HG03439 (cell line): ENCODE data around the gene LCE3D.
"Not testable (repeated sequence)": the region's sequence is repeated elsewhere in the genome, so short reads cannot be mapped to it uniquely, and the experiment has no call there.

Source experiments
- ATAC-seq: cut with Tn5 transposase; IDR thresholded peaks from one replicate; pipeline ENCODE4 v1.9.1; 2021; ENCODE audit warnings: mild to moderate bottlenecking, moderate library complexity; ENCODE audit not compliant: unreplicated experiment

Gene LCE3D, protein sequence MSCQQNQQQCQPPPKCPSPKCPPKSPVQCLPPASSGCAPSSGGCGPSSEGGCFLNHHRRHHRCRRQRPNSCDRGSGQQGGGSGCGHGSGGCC

DNA sequence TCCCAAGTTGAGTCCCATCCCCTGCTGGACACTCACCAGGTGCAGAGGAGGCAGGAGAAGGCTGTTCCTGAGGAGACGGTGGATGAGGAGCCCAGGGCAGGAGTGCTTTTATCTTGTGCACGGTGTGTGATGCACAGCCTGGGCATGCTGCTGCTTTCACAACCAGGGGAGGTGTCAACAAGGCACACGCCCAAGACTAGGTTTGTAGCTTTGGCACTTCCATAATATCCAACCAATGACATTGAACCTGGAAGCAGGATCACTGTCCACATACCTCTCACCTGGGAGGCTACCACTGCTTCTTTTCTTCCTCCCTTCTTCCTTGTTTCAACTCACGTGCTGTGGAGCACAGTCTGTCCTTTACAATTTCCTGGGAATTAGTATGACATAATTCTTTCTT, at the start of gene LCE3D:
TSS of gene LCE3D (minus strand) at position 84 of the 400 bp plus-strand sequence. CDS start 580 bp downstream, outside the sequence.
- no peak for ATAC-seq

GRCh38 chr1:152626744-152627143, 46.4 kb upstream of the LCE3D start:
- ATAC-seq: no peak

DNA sequence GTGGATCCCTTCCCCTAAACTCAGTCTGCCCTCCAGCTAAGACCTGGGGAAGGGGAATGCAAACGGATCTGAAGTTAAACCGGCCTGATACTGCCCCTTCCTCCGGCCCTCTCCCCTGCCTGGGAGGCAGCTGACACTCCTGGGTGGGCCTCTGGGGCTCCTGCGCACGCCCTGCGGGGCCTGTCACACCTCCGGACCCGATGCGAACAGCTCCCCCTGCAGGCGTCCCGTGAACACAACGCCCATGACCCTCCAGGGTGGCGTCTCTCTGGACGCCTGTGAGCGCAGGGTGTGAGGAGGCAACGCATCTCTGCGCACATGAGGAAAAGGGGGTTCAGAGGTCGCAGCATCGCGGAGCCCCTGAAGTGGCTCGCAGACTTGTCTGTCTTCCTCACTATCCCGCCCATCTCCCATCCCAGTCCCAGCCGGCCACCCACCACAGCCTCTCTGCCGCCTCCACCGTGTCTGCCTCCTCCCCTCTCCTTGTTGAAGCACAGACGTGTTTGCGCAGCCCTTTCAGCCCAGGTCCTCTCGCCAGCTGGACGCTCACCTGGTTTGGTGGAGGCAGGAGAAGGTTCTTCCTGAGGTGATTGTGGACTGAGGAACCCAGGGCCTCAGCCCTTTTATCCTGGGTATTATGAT, 43.0 kb upstream of the LCE3D start:
- no peak for ATAC-seq

DNA sequence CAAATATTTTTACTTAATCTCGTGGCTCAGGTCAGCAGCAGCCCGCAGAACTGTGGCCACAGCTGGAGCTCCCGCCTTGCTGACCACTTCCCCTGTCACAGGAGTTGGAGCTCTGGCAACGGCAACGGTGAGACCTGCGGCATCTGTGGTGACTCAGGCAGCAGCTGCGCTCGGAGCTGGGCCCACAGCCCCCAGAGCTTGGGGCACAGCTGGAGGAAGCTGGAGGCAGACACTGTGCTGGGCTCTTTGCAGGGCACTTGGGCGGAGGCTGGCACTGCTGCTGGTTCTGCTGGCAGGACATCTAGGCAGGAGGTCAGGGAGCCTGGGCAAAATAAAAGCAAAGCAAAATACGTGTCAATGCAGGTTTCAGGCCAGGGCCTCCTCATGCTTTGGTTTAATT, 42.5 kb upstream of the LCE3D start, which contains the start of gene LCE3A:
TSS of gene LCE3A (minus strand) at position 301 of the 400 bp plus-strand sequence. CDS start at position 301, 0 bp downstream.
- ATAC-seq: no peak

- no peak for ATAC-seq
Observed at GRCh38 chr1:152621993-152622392, 41.7 kb upstream of the LCE3D start.

DNA sequence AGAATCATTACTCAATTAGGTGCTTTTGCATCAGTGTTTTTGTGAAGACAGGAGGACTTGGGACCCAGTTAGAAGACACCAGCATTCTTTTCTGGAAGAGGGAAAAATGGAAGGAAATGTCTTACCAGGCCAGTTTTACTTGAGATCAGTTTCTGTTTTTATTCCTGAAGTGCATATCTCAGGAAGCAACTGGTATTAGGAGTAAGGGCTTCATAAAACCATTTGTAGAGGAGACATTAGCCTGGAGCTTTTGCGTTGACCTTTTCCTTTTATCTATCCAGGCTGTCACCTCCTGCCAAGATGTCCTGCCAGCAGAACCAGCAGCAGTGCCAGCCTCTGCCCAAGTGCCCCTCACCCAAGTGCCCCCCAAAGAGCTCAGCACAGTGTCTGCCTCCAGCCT, 33.2 kb upstream of the LCE3D start, which contains the start of gene LCE3B:
TSS of gene LCE3B (plus strand) at position 301 of the 400 bp plus-strand sequence. CDS start at position 301, 0 bp downstream.
- no peak for ATAC-seq

DNA sequence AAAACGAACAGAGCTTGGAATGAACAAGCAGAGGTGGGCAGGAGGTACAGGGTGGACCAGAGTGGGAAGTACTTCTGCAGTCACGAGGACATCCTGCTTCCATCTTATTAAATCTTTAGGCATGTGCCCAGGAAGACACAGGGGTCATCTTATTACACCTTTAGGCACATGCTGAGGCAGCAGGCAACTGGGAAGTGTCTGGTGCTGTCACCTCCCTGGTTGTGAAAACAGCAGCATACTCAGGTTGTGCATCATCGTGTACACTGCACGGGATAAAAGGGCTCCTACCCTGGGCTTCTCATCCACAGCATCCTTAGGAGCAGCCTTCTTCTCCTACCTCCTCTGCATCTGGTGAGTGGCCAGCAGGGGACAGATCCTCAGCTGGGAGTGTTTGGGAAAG, 19.6 kb upstream of the LCE3D start, which contains the start of gene LCE3C:
TSS of gene LCE3C (plus strand) at position 301 of the 400 bp plus-strand sequence. CDS start 498 bp downstream, outside the sequence.
- no peak for ATAC-seq

GRCh38 chr1:152596986-152597385, 16.7 kb upstream of the LCE3D start:
- ATAC-seq: no peak

DNA sequence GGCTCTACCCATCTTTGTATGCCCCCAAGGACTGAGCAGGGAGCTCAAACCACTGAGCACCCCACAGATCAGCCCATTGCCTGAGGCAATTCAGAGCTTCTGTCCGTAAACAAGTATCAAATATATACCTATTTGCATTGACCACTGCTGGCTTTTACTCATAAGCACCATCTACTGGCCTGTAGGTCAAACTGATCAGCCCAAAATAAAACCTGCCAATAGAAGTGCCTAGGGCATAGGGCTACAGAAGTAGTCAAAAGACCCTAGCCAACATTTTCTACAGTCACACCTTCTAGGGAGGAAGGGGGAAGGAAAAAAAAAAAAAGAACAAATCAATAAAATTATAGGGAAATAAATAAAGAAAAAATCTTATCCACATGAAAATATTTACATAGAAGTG, 5.3 kb upstream of the LCE3D start:
- no peak for ATAC-seq

GRCh38 chr1:152582647-152583046, 2.3 kb upstream of the LCE3D start:
- no peak for ATAC-seq

DNA sequence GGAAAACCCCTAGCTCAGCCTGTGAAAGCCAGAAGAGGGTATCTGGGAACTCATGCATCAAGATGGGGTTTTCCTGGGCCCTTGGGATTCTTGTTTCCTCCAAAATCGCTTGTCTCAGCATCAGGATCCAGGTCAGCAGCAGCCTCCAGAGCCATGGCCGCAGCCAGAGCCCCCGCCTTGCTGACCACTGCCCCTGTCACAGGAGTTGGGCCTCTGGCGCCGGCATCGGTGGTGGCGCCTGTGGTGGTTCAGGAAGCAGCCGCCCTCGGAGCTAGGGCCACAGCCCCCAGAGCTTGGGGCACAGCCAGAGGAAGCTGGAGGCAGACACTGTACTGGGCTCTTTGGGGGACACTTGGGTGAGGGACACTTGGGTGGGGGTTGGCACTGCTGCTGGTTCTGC, 790 bp downstream of the LCE3D start:
- not testable (repeated sequence) for ATAC-seq

DNA sequence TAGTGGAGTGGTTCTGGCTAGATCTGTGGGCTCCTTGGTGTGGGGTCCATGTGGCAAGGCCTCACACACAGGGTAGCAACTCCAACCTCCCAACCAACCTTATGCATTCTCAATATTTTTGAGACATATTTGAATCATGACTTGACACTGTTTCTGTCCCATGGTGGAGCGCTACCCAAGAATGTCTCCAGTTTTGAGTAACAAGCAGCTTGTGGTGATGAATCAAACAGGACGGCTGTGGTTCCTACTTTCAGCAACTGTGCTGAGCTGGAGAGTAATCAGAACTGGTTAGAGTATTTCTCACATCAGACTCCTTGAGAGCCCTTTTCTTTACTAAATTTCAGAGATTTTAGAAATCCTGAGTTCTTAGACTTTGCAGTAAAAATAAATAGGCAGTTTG, 3.1 kb downstream of the LCE3D start:
- no peak for ATAC-seq

- ATAC-seq: no peak
Observed at GRCh38 chr1:152566681-152567080, 13.6 kb downstream of the LCE3D start, which contains the start of gene LCE3E. Gene LCE3E, minus strand, starts transcription at chr1:152566780. Its CDS starts 572 bp downstream, at chr1:152566208.

GRCh38 chr1:152565535-152566215, 14.6 kb downstream of the LCE3D start:
- ATAC-seq: no peak

DNA sequence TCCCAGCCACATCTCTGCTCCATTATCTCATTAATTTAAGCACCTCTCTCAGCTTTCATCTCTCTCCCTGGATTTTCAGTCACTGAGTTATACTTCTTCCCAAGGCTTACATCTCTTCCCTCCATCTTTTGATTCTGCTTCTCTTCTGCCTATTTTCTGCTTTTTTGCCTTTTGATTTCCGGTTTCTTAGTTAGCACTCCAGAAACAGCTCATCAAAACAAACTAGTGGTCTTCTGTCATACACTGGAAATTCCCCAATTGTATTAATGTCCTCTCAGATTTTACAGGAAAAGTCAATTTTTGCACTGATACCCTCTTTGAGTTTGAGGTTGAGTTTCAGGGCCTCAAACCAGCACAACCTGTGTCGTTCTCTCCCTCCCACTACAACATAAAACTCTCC, 15.2 kb downstream of the LCE3D start:
- ATAC-seq: no peak

DNA sequence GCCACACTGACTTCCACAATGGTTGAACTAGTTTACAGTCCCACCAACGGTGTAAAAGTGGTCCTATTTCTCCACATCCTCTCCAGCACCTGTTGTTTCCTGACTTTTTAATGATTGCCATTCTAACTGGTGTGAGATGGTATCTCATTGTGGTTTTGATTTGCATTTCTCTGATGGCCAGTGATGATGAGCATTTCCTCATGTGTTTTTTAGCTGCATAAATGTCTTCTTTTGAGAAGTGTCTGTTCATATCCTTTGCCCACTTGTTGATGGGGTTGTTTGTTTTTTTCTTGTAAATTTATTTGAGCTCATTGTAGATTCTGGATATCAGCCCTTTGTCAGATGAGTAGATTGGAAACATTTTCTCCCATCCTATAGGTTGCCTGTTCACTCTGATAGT, 32.0 kb downstream of the LCE3D start:
- ATAC-seq: not testable (repeated sequence)

DNA sequence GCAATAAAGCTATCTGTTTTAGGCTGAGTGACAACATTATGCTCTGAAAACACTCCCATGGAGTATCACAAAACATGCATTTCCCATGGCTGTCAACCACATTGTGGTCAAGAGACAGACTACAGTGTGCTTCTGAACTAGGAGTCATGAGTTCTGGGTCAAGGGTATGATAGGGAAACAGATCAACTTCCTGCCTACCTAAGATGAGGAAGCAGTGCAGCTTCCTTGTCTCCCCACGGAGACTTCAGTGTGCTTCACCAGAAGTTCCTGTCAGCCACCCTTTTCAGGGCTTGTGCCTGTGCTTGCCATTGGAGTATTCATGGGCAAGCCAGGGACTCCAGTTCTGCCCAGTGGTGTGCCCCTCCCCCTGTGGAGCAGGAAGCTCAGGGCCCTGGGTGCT, 33.6 kb downstream of the LCE3D start:
- ATAC-seq: no peak

DNA sequence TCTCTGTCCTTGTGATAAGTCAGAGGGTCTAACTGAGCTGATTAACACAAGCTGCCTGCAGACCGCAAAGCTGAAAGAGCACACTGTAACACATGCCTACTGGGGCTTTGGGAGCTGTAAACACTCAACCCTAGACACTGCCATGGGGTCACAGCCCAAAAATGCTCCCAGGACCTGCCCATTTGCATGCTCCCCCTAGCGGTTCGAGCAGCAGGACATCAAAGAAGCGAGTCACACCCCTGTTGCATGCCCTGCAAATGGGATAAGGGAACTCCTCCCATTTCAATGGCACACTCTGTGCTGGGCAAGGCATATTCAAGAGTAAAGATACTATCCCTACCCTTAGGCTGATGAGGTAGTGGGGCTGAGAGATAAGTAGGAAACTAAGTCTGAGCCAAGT, 36.5 kb downstream of the LCE3D start:
- ATAC-seq: no peak

- ATAC-seq: no peak
Observed at GRCh38 chr1:152539901-152540300, 40.4 kb downstream of the LCE3D start.

DNA sequence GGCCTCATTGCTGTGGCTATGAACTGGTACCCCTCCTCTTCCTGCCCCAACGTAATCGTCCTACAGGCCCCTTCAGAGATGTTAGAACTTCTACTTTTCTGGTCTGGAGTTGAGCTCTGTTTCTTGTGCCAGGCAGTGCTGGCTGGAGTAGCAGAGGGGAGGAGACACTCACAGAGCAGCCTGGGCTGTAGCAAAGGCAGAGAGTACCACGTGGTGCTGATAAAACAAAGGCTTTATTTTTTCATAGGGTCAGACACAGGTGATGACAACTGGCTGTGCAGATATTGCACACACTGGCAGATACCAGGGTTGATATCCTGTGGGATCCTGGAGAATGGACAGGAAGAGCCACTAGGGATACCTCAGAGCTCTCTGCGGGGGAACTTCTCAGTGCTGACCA, 42.8 kb downstream of the LCE3D start:
- ATAC-seq: no peak

DNA sequence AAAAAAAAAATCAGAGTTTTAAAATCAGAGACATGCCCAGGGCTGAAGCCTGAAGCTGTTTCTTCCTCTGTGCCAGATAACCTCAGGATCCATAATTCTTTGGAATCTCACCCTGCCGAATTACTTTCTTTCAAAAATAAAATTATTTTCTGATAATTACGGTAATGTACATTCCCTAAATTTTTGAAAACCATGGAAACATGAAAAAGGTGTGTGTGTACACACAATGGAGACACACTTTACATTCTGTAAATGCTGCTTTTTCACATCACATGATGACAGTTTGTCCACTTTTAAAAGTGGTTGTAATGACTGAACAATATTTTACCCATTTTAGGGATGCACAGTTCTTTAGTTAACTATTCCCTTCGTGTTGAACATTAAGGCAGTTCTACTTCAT, 44.5 kb downstream of the LCE3D start:
- ATAC-seq: no peak
